ENCODE measurements around the gene MRPS7. TPM values are rescaled to one million over a fixed set of nuclear protein-coding genes. Genes with fewer than 3 reads are reported as not detected.

MRPS7 gene
- 57.2 and 65.1 TPM in 2 replicates for total RNA-seq
- polyA plus RNA-seq (2012) = 77.1 TPM

DNA sequence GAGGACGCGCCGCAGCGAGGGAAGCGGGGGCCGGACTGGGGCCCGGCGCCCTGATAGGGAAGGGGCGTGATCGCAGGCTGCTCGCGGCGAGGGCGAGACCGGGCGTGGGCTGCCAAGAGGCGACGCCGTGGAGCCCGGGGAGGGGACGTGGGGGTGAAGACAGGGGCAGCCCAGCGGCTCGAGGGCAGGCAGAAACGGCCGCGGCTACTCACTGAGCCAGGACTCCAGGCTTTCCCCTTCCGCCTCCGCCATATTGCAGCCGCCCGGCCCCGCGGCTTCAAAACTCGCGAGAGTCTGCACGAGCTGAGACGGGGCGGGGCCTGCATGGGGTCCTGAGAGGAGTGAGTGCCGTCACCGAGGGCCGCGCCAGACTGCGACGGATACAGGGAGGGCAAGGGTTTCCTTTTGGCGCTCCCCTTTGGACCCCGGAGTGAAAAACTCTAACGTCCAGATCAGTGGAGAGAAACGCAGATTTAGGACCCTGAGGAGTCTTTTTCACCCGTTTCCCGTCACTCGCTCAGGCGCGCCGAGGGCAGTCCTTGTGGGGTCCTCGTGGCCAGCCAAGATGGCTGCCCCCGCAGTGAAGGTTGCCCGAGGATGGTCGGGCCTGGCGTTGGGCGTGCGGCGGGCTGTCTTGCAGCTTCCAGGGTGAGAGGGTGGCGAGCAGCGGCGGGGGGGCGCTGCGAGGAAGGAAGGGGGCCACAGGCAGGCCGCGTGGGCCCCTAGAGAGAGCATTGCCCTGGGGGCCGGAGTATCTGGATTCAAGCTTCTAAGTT lies at the start of gene MRPS7, which contains the start of gene GGA3:
TSS of gene MRPS7 (plus strand) at position 544 of the 776 bp plus-strand sequence. CDS start at position 566, 22 bp downstream.
TSS of gene GGA3 (minus strand) at position 271 of the 776 bp plus-strand sequence. CDS start at position 252, 19 bp downstream.
- DNase-seq (ENCODE audit: low read depth) = peak; percentile 96

DNA sequence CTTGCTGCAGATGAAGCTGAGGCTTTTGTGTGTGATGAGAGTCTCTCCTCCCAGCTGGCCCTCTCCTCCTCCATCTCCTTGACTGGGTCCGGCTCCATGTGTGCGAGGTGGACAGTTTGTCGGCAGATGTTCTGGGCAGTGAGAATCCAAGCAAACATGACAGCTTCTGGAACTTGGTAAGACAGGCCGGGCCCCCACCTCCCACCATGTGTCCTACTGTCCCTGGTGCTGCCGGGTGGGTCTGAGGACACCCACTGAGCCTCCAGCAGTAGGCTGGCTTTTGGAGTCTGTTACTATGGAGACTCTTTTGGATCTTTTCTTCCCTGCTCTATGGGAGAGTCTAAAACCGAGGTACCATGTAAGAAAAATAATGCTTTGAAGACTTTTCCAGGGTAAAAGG lies 43.5 kb upstream of the MRPS7 start:
- DNase-seq (ENCODE audit: low read depth) = no peak

DNA sequence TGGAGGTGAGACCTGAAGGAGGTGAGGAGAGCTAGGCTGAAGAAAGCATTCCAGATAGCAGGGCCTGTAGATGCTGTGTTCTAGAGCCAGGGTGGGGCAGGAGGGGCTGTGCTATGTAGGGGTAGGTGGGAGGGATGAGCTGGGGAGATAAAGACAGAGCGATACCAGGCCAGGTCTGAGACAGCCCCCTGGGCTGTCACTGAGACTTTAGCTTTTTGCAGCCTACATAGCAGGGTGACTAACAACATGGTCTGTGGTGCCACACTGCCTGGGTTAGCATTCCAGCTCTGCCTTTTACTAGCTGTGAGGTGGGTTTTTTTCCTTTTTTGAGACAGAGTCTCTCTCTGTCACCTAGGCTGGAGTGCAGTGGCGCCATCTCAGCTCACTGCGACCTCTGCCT lies 41.9 kb upstream of the MRPS7 start:
- no peak for DNase-seq (ENCODE audit: low read depth)

DNA sequence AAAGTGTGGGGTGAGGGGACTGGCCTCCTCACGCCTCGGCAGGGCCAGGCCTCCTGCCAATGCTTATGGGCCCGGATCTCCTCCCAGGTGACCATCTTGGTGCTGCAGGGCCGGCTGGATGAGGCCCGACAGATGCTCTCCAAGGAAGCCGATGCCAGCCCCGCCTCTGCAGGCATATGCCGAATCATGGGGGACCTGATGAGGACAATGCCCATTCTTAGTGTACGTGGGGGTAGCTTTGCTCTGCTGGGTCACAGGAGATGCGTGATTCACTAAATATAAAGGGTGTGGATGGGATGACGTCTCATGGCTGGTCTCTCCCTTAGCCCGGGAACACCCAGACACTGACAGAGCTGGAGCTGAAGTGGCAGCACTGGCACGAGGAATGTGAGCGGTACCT lies 36.7 kb upstream of the MRPS7 start:
- DNase-seq (ENCODE audit: low read depth) = no peak

DNA sequence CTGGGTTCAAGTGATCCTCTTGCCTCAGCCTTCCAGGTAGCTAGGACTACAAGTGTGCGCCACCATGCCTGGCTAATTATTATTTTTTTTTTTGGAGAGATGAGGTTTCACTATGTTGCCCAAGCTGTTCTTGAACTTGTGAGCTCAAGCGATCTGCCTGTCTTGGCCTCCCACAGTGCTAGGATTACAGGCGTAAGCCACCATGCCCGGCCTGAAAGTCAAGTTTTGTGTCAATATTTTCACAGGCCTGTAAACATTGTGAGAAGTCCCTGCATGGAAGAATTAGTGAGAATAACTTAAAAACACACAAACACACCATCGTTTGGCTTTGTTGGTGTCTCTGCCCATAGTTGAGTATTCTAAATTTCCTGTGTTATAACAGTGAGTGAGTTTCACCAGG lies 34.0 kb upstream of the MRPS7 start:
- no peak for DNase-seq (ENCODE audit: low read depth)

DNA sequence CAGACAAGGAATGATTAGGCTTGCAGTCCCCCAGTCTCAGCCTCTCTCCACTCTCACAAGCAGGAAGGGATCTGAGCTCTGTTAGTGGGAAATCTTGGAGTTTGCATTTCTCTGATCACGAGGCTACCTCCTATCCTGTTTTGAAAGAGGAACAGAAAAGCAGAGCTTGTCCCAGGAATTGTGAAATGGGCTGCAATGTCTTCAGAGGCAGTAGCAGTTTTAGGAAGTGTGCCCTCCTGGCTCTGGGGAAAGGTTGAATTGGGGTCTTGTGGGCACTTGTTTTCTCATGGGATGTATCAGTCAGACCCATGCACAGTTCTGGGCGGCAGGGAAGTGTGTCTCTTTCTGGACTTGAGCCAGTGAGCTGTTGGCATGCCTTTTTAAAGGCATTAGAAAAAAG lies 33.4 kb upstream of the MRPS7 start:
- DNase-seq (ENCODE audit: low read depth) = no peak

DNA sequence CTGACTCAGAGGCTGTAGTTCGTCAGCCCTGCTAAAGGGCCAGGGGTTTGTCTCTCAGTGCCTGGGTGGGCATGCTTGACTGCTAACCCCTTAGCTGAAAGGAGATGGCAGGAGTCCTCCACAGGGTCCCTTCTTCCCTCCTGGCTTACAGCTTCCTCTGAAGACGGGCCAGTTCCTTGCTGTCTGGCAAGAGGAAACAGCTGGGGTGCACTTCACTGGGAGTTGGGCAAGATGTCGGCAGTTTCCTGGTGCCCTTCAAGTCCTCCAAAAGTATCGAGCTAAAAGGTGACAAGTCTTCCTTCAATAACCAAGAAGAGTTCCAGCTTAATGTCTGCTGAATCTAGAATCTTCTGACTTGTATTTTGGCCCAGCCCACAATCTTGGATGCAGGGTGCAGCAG lies 32.8 kb upstream of the MRPS7 start:
- no peak for DNase-seq (ENCODE audit: low read depth)

GRCh38 chr17:75231071-75231470 lies 30.6 kb upstream of the MRPS7 start:
- no peak for DNase-seq (ENCODE audit: low read depth)

DNA sequence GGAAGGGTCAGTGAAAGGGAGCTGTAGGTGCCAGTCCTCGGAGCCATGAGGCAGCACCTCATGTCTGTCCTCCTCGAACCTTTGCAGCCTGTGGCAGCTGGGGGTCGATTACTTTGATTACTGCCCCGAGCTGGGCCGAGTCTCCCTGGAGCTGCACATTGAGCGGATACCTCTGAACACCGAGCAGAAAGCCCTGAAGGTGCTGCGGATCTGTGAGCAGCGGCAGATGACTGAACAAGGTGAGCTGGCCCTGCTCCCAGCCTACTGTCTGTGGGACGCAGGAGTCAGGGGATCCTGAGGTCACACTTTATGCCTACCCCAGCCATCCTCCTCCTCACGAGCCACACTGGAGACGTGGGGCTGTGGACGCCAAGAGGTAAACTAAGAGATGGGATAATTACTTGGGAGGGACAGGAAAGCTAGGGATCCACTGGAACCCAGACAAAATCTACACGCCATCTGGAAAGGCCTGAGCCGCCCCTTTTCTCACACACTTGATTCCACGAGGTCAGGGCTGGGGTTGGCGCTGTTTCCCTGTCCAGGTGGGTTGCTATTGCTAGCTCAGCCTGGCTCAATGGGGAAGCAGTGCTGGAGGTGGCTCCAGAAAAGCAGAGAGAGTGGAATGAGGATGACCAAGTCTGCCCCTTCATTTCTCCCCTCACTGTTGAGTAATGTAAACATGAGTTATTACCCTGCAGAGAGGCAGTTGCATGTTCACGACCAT lies 29.8 kb upstream of the MRPS7 start:
- no peak for DNase-seq (ENCODE audit: low read depth)

- DNase-seq (ENCODE audit: low read depth) = no peak
Measured at GRCh38 chr17:75232786-75233185, 28.9 kb upstream of the MRPS7 start.

DNA sequence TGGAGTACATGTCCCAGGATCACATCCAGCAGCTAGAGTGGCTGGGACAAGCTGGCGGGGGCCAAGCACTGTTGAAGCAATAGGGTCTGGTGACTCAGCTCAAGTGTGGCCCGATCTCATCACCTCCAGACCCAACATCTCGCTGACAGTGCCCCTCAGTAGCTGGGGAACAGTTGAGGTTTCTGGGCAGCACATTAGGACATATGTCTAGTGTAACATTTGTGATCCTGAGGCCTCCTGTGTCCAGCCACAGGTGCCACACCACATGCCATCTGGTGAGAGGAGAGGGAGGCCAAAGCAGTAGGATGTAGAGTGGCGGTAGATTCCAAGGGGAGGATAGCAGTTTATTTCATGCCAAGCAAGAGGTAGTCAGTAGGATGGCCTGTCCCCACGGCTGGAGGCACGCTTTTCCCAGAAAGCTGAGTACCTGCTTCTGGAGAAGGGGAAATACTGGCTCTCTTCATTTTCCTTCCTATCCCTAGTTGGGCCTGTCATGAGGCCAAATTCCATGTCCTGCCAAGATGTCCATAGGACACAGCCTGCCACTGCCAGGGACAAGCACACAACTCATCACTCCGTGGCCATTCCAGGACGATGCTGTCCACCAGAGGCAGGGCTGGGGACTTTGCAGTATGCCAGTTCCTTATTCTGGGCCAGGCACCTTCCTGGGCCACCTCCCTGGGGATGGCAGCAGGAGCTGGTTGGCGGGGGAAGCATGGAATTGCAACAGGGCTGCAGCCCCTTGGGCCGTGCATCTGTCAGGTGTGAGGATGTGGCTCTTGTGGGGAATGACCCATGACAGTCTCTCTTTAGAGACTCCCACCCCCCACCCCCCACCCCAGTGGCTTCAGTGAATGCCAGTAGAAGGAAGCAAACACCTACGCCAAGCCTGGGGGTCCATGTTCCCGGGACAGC lies 24.3 kb upstream of the MRPS7 start:
- DNase-seq (ENCODE audit: low read depth) = peak; percentile 37

DNA sequence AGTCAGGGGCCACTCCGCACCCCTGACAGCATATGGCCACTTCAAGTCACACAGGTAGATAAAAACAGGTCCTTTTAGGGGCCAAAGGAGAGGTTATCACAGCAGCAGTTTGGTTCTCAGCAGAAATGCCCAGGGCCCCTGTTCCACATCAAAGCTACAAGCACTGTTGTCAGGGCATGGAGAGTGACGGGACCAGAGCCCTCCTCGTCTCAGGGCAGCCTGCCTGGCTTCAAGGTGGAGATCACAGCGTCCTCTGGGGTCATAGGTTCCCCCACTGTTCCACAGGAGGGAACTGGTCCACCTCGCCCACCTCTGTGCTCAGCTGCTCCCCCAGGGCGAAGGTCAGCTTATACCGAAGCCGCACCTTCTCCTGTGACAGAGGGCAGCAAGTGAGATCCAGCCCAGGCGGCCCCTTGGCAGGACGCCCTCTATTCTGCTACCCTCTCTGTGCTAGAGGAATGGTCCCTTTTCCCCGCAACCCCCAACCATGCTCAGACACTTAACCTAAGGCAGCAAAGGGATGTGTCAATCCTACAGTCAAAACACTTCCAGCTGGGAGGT lies 23.6 kb upstream of the MRPS7 start:
- DNase-seq (ENCODE audit: low read depth) = no peak

- peak; percentile 48 for DNase-seq (ENCODE audit: low read depth)
Measured at GRCh38 chr17:75238684-75239191, 22.9 kb upstream of the MRPS7 start.

DNA sequence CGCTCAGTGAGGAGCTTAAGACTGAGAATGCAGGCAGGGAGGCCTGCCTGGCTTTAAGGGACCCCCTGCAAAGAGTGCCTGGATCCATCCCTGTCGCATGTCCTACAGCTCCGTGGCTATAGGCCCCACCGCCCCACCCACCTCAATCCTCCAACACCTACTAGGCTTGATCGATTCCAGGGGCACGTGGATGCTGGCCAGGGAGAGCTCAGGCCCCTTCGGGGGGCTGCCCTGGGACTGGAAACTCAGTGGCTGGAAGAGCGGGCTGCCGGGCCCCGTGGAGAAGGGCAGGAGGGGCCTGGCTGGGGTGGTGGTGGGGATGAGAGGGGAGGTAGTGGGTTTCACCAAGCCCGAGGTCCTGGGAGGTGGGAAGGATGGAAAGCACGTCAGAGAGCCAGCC lies 22.5 kb upstream of the MRPS7 start:
- DNase-seq (ENCODE audit: low read depth) = no peak

GRCh38 chr17:75239778-75240393 lies 21.8 kb upstream of the MRPS7 start:
- no peak for DNase-seq (ENCODE audit: low read depth)

- DNase-seq (ENCODE audit: low read depth) = peak; percentile 55
Measured at GRCh38 chr17:75240394-75241142, 21.1 kb upstream of the MRPS7 start.

DNA sequence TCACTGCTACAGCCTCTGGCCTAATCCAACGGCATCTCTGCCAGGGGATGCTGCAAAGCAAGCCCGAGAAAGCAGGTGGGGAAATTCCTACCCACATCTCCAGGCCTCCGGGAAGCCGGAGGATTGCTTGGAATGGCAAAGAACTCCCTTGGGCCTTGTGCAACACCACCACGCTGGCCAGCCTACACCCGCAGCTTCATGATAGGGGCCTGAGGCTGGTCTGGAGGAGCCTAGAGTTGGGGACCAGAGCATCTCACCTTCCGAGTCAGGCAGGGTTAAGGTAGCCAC lies 20.6 kb upstream of the MRPS7 start:
- peak; percentile 44 for DNase-seq (ENCODE audit: low read depth)

DNA sequence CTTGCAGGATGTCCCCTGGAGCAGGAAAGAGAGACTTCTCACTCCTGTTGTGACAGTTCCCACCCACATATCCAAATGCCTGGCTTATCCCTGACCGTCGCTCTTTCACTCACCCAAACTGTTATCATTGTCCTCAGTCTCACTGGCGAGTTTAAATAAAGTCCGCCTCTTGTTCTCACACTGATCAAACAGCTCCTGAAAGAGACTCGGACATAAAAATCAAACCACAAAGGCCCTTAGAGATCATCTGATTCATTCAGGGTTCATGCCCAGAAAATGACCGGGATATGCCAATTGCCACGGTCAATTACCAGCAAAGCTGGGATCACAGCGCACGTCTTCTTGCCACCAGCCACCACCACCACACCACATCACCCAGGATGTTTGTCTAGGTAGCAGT lies 20.2 kb upstream of the MRPS7 start:
- peak; percentile 21 for DNase-seq (ENCODE audit: low read depth)

DNA sequence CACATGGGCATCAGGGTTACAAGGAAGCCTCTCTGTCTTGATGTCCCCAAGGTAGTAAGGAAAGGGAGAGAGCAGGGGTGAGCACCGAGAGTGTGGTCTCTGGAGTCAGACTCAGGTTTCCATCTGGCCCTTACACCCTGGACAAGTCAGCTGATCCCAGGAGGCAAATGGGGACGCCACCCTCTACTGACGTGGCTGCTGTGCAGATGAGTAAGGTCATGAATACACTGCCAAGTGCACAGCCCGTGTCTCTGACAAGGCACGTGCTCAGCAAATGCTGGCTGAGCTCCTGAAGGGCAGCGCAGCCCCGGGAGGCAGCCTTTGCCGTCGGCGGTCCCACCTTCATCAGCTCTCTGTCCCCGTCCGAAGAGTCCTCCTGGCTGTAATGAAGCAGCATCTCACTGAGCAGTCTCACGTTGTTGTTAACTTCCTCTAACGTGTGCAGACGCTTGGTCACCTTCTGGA lies 19.7 kb upstream of the MRPS7 start:
- peak; percentile 74 for DNase-seq (ENCODE audit: low read depth)
